ENCODE results near the gene NKX2-3. TPM values are rescaled to one million over a fixed set of nuclear protein-coding genes. Genes with fewer than 3 reads are reported as not detected.

NKX2-3 gene
- total RNA-seq, 1 donor from 2014 or later = 0.82 TPM

DNA sequence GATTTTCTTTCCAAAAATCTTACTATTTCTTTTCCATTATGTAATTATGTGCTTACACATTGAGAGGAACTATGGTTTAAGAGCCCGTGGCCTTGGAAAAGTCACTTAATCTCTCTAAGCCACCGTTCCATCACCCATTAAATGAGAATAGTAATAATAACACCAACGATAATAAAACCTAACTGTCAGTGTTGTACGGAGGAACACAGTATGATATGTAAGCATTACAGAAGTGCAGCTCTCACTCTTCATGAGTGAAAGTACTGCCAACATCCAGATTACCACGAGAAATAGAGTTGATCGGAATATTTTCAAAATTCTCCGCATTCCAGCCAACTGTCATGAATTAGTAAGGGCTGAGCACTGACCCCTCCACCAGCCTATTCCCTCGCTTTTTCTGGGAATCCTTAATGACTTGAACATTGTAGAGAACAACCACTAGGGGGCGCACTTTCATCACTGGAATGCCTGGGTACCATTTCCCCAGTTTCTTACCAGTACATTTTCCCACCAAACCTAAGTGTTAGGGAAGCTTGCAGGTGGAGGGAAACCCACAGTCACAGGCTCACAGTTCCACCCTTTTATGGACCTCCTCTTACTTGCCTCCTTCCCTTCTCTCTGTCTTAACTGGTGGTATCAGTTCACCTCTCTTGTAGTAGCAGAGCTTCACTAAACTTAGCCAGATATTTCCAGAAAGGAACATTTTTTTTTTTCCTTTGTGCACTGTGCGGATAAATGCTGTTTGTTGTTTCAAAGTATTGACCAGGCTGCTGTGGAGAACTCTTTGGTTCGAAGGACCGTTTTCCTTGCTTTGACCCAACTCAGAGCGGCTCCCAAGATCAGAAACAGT, 27.8 kb downstream of the NKX2-3 start:
- TF ChIP-seq, protein P1, sequence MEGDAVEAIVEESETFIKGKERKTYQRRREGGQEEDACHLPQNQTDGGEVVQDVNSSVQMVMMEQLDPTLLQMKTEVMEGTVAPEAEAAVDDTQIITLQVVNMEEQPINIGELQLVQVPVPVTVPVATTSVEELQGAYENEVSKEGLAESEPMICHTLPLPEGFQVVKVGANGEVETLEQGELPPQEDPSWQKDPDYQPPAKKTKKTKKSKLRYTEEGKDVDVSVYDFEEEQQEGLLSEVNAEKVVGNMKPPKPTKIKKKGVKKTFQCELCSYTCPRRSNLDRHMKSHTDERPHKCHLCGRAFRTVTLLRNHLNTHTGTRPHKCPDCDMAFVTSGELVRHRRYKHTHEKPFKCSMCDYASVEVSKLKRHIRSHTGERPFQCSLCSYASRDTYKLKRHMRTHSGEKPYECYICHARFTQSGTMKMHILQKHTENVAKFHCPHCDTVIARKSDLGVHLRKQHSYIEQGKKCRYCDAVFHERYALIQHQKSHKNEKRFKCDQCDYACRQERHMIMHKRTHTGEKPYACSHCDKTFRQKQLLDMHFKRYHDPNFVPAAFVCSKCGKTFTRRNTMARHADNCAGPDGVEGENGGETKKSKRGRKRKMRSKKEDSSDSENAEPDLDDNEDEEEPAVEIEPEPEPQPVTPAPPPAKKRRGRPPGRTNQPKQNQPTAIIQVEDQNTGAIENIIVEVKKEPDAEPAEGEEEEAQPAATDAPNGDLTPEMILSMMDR (IDR thresholded peaks at IDR 0.05; ENCODE audit: unreplicated experiment) = peak; percentile 96
- DNase-seq (ENCODE audit: low spot score) = peak; percentile 70
- Mint-ChIP-seq H3K27me3 (ENCODE audit: unreplicated experiment) (peaks cover 1% of the 10 kb centered on the region), H3K36me3 (ENCODE audit: low read depth, unreplicated experiment) (no peaks in the 10 kb centered on the region), H3K4me1 (ENCODE audit: unreplicated experiment) (peaks cover 7% of the 10 kb centered on the region), H3K4me3 (ENCODE audit: unreplicated experiment) (no peak overlapping the region), H3K27ac (ENCODE audit: unreplicated experiment) (no peak overlapping the region), H3K9me3 (ENCODE audit: unreplicated experiment) (no peaks in the 10 kb centered on the region)

- peaks cover 1% of the 10 kb centered on the region for H3K27me3 Mint-ChIP-seq (ENCODE audit: unreplicated experiment)
- no peaks in the 10 kb centered on the region for H3K9me3 Mint-ChIP-seq (ENCODE audit: unreplicated experiment)
- TF ChIP-seq, protein P1 (IDR thresholded peaks at IDR 0.05; ENCODE audit: unreplicated experiment) = no peak
- no peak overlapping the region for H3K4me3 Mint-ChIP-seq (ENCODE audit: unreplicated experiment)
- no peak for DNase-seq (ENCODE audit: low spot score)
- H3K36me3 Mint-ChIP-seq (ENCODE audit: low read depth, unreplicated experiment) = no peaks in the 10 kb centered on the region
- H3K4me1 Mint-ChIP-seq (ENCODE audit: unreplicated experiment) = peaks cover 7% of the 10 kb centered on the region
- no peak overlapping the region for H3K27ac Mint-ChIP-seq (ENCODE audit: unreplicated experiment)
Measured at GRCh38 chr10:99562631-99563030, 29.9 kb downstream of the NKX2-3 start.

DNA sequence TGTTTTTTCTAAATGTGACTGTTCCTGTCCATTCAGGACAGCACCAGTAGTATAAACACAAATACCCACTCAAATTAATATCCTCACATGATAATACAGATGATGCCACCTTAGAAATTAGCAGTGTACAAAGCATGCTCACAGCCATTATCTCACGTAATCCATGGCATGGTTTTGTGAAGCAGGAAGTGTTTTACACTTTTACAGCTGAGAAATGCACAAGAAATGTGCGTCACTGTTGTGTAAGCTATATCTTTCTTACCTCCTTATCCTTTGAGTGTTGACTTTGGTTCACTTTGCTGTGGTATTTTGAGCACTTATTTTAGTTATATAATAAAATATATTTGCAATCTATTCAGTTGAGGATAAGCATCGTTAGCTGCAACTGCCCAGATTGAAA, 31.6 kb downstream of the NKX2-3 start:
- DNase-seq (ENCODE audit: low spot score) = no peak
- TF ChIP-seq, protein P1 (IDR thresholded peaks at IDR 0.05; ENCODE audit: unreplicated experiment) = no peak
- Mint-ChIP-seq H3K9me3 (ENCODE audit: unreplicated experiment) (no peaks in the 10 kb centered on the region), H3K4me3 (ENCODE audit: unreplicated experiment) (no peak overlapping the region), H3K36me3 (ENCODE audit: low read depth, unreplicated experiment) (no peaks in the 10 kb centered on the region), H3K27me3 (ENCODE audit: unreplicated experiment) (peaks cover 1% of the 10 kb centered on the region), H3K27ac (ENCODE audit: unreplicated experiment) (no peak overlapping the region), H3K4me1 (ENCODE audit: unreplicated experiment) (peaks cover 14% of the 10 kb centered on the region)

GRCh38 chr10:99565166-99565565, 32.4 kb downstream of the NKX2-3 start:
- Mint-ChIP-seq H3K36me3 (ENCODE audit: low read depth, unreplicated experiment) (no peaks in the 10 kb centered on the region), H3K27me3 (ENCODE audit: unreplicated experiment) (no peaks in the 10 kb centered on the region), H3K9me3 (ENCODE audit: unreplicated experiment) (no peaks in the 10 kb centered on the region), H3K4me1 (ENCODE audit: unreplicated experiment) (peaks cover 14% of the 10 kb centered on the region), H3K4me3 (ENCODE audit: unreplicated experiment) (no peak overlapping the region), H3K27ac (ENCODE audit: unreplicated experiment) (no peak overlapping the region)
- no peak for DNase-seq (ENCODE audit: low spot score)
- TF ChIP-seq, protein P1 (IDR thresholded peaks at IDR 0.05; ENCODE audit: unreplicated experiment) = no peak

DNA sequence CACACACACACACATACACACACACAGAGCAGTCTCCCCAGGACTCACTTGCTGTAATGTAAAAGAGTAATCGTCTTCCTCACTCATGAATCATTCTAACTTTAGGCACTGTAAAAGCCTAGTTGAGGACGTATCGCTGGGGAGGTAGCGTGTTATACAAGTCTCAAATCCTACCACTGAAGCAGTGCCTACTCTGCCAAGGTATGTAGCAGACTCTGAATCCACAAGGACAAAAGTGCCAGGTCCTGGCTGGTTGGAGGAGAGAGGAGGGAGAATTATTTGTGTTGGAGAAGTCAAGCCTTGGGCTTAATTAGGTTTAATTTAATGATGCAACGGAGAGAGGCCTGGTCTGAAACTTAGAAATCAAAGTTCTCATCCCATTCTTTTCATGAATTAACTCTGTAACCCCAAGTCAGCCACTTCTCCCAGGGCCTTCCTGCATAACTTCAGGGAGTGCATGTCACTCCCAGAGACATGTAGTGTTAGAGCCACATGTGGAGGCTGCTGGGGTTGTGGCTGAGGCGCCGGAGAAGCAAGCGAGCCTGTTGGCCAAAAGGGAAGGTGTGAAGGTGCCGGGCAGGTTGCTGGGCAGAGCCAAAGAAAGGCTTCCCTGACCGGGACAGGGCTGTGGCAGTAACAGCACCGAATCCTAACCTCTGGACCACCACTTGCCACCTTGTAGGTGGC, 36.7 kb downstream of the NKX2-3 start:
- Mint-ChIP-seq H3K4me1 (ENCODE audit: unreplicated experiment) (peaks cover 7% of the 10 kb centered on the region), H3K27me3 (ENCODE audit: unreplicated experiment) (peaks cover 2% of the 10 kb centered on the region), H3K9me3 (ENCODE audit: unreplicated experiment) (no peaks in the 10 kb centered on the region), H3K27ac (ENCODE audit: unreplicated experiment) (no peak overlapping the region), H3K36me3 (ENCODE audit: low read depth, unreplicated experiment) (no peaks in the 10 kb centered on the region), H3K4me3 (ENCODE audit: unreplicated experiment) (no peak overlapping the region)
- DNase-seq (ENCODE audit: low spot score) = no peak
- TF ChIP-seq, protein P1 (IDR thresholded peaks at IDR 0.05; ENCODE audit: unreplicated experiment) = no peak
